Esophagus (tissue), 2 donors: Measurements from ENCODE around the gene RSPH1. TPM values are rescaled to one million over a fixed set of nuclear protein-coding genes. Genes with fewer than 3 reads are reported as not detected.
A peak's percentile ranks its signal among the peaks of the same experiment; 100 is the strongest.

Source experiments
- H3K27ac ChIP-seq, 2 donors: one replicate each; pipeline ENCODE4 v1.5.1; 2013; ENCODE audit warnings: low read depth in 2 of 2, mild to moderate bottlenecking in 2 of 2, inconsistent platforms in 1 of 2, low read length in 1 of 2, moderate library complexity in 1 of 2
- H3K27me3 ChIP-seq, 2 donors: one replicate each; pipeline ENCODE4 v1.6.1; 2013; ENCODE audit warnings: low read length in 2 of 2, control low read depth in 1 of 2, mild to moderate bottlenecking in 1 of 2; ENCODE audit not compliant: insufficient read depth in 2 of 2, control insufficient read depth in 1 of 2
- H3K36me3 ChIP-seq, 2 donors: one replicate each; pipeline ENCODE4 v1.6.1; 2013; ENCODE audit warnings: low read length in 1 of 2; ENCODE audit not compliant: control insufficient read depth in 2 of 2, insufficient read depth in 2 of 2
- H3K4me1 ChIP-seq, 2 donors: one replicate each; pipeline ENCODE4 v1.6.1; 2013; ENCODE audit warnings: low read length in 1 of 2; ENCODE audit not compliant: control insufficient read depth in 2 of 2, insufficient read depth in 2 of 2
- H3K4me3 ChIP-seq, 2 donors: one replicate each; pipeline ENCODE4 v1.5.1; 2013; ENCODE audit warnings: low read length in 2 of 2, mild to moderate bottlenecking in 2 of 2, low read depth in 1 of 2, moderate library complexity in 1 of 2
- H3K9me3 ChIP-seq, 2 donors: one replicate each; pipeline ENCODE4 v1.6.1; 2013; ENCODE audit warnings: mild to moderate bottlenecking in 2 of 2, low read depth in 1 of 2, low read length in 1 of 2, moderate library complexity in 1 of 2; ENCODE audit not compliant: control insufficient read depth in 2 of 2, insufficient read depth in 1 of 2
- WGBS, 2 donors: extraction: QIAGEN DNeasy Blood & Tissue Kit; methylation state at CpG; one replicate each; pipeline ENCODE4 v1.1.7; 2013; 5-methylcytosine and 5-hydroxymethylcytosine counted together
- polyA plus RNA-seq, 2 donors: library from polyadenylated mRNA; stranded (reverse); fragments of 200-250 nt; gene quantifications; one replicate each; pipeline ENCODE4 v1.2.3, GENCODE V29; 2013
- donor health status: healthy with polysubstance abuse.
- donor health status: Bipolar disorder and iron deficiency.

RSPH1 gene
- polyA plus RNA-seq, 2 donors = 0.20 to 0.53 TPM

- H3K9me3 ChIP-seq = no peaks in the 10 kb centered on the region
- H3K36me3 ChIP-seq = peaks cover 4 to 20% of the 10 kb centered on the region in 2 donors
- no peak overlapping the region for H3K4me3 ChIP-seq
- WGBS, 2 donors = 92 to 95% methylated on average over 13 of the region's 13 CpGs
- H3K27me3 ChIP-seq = no peaks in the 10 kb centered on the region
- H3K27ac ChIP-seq = no peak overlapping the region
- peaks cover 4 to 6% of the 10 kb centered on the region in 2 donors for H3K4me1 ChIP-seq
These were observed 37.4 kb upstream of the RSPH1 start for GRCh38 chr21:42533306-42533962.

DNA sequence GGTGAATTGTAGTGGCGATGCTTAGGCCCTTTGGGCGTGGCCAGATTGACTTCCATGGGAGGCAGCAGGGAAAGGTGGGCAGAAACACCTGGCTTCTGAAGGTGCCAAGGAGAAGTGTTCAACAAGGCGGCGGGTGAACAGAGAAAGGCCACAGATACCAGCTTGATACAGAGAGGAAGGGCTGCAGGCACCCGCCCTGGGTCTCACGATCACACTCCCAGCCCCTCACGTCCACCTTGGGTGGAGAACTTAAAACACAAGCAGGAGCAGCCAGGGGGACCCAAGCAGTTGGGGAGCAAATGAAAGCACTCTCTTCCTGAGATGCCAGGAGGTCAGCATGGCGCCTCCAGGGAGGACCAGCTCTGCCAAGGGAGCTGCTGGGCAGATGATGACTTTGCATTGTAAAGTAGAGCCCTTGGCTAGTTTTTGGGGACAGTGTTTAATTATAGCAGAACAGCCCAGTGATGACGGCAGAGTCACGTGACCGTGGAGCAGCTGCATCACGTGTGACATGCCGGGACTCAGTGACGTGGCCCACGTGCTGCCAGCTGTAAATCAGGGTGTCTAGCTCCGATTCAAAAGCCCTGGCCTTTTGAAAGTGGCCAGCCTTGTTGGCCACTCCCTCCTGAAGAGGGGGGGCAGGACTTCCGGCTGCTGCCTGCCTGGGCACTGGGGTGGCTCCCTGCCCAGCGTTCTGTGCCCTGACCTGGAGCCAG, 36.6 kb upstream of the RSPH1 start:
- no peak overlapping the region for H3K4me3 ChIP-seq
- H3K4me1 ChIP-seq = peaks cover 4 to 6% of the 10 kb centered on the region in 2 donors
- H3K27ac ChIP-seq = no peak overlapping the region

DNA sequence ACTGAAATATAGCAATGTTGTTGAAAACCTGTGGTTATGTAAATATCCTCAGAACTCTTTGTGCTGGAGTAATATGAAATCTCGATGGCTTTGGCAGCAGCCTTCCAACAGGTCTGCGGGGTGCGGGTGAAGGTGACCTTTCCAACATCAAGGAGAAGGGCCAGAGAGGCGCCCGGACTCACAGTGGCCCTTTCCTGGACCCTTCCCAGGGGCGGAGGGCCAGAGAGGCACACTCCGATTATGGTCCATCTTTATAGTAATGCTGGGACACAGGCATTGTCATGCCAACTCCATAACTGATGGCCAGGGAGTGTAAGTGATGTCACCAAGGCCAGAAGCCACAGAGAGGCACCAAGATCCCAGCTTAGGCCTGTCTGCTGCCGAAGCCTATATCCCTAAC, 35.7 kb upstream of the RSPH1 start:
- peaks cover 4 to 20% of the 10 kb centered on the region in 2 donors for H3K36me3 ChIP-seq
- no peaks in the 10 kb centered on the region for H3K9me3 ChIP-seq
- WGBS, 2 donors = 90 to 91% methylated on average over 8 of the region's 8 CpGs
- no peaks in the 10 kb centered on the region for H3K27me3 ChIP-seq
- no peak overlapping the region for H3K27ac ChIP-seq
- H3K4me1 ChIP-seq = peaks cover 4 to 6% of the 10 kb centered on the region in 2 donors
- H3K4me3 ChIP-seq = no peak overlapping the region

More for the DNA sequence above, 36.6 kb upstream of the RSPH1 start:
- H3K9me3 ChIP-seq = no peaks in the 10 kb centered on the region
- WGBS, 2 donors = 74 to 77% methylated on average over 18 of the region's 18 CpGs
- H3K36me3 ChIP-seq = peaks cover 4 to 20% of the 10 kb centered on the region in 2 donors
- H3K27me3 ChIP-seq = no peaks in the 10 kb centered on the region

DNA sequence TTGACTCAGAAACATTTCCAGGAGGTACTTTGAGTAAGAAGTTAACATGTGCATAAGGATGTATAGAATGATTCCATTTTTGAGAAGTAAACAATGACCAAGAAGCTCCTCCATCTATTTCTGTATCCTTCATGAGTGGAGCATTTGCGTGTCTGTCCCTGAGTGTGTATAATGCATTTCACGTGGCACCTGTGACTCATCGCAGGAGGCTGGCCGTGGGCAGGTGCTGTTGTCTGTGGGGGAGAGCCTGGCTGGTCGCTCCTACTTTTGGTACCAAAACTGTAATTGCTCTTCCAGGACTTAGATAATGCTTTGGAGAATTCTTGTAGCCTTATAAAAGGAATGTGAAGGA, 34.1 kb upstream of the RSPH1 start:
- no peaks in the 10 kb centered on the region for H3K9me3 ChIP-seq
- H3K27ac ChIP-seq = no peak overlapping the region
- H3K27me3 ChIP-seq = no peaks in the 10 kb centered on the region
- no peak overlapping the region for H3K4me3 ChIP-seq
- peaks cover 4 to 6% of the 10 kb centered on the region in 2 donors for H3K4me1 ChIP-seq
- H3K36me3 ChIP-seq = peaks cover 4 to 16% of the 10 kb centered on the region in 2 donors
- WGBS, 2 donors = 79% methylated on average over 5 of the region's 5 CpGs

GRCh38 chr21:42527489-42528158, 31.6 kb upstream of the RSPH1 start:
- Histone ChIP-seq H3K4me1 (peaks cover 4 to 5% of the 10 kb centered on the region in 2 donors), H3K4me3 (no peak overlapping the region), H3K27ac (peak overlapping the region; percentile 15 to 30), H3K27me3 (no peaks in the 10 kb centered on the region), H3K9me3 (no peaks in the 10 kb centered on the region), H3K36me3 (peaks cover 0 to 12% of the 10 kb centered on the region in 2 donors)
- WGBS, 2 donors = 57 to 63% methylated on average over 13 of the region's 13 CpGs

DNA sequence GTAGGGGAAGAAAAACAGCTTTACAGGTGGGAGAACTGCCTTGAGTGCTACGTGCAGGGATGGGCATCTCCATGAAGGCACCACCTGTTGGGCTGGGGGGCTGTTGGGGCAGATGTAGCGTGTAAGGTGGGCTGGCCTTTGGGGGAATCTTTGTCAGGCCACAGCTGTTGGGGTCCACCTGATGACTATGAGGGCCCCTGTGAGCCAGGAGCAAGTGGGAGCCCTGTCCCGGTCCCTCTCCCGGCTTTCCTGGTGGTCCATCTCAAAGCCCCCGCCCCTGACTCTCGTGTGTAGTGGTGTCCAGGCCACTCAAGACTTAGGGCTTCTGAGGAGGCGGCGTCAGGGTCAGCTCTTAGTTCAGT, 31.1 kb upstream of the RSPH1 start:
- peaks cover 2 to 5% of the 10 kb centered on the region in 2 donors for H3K4me1 ChIP-seq
- H3K4me3 ChIP-seq = no peak overlapping the region
- no peaks in the 10 kb centered on the region for H3K27me3 ChIP-seq
- no peaks in the 10 kb centered on the region for H3K9me3 ChIP-seq
- whole genome bisulfite sequencing, 2 donors = 89 to 95% methylated on average over 8 of the region's 8 CpGs
- peak overlapping the region in 1 of 2 donors; percentile 30 for H3K27ac ChIP-seq
- H3K36me3 ChIP-seq = peaks cover 0 to 16% of the 10 kb centered on the region in 2 donors

DNA sequence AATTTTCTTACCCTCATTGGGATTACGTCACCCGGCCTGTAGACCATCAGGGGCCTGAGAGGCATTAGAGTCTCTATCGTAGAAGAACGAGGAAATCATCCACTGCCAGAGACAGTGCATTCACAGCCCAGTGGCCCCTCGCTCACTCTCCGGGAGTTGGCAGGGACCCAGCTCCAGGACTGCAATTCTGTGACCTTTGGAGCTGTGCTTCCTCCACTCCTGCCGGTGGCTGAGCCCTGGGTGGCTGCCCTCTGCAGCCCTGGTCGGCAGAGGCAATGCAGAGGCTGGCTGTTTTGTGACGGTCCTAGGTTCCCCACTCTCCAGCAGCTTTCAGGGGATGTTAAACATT, 30.3 kb upstream of the RSPH1 start:
- Histone ChIP-seq H3K27me3 (no peaks in the 10 kb centered on the region), H3K4me3 (no peak overlapping the region), H3K36me3 (peaks cover 0 to 13% of the 10 kb centered on the region in 2 donors), H3K4me1 (peaks cover 2 to 5% of the 10 kb centered on the region in 2 donors), H3K9me3 (no peaks in the 10 kb centered on the region), H3K27ac (peak overlapping the region in 1 of 2 donors; percentile 13)
- WGBS, 2 donors = 51 to 76% methylated on average over 9 of the region's 9 CpGs

DNA sequence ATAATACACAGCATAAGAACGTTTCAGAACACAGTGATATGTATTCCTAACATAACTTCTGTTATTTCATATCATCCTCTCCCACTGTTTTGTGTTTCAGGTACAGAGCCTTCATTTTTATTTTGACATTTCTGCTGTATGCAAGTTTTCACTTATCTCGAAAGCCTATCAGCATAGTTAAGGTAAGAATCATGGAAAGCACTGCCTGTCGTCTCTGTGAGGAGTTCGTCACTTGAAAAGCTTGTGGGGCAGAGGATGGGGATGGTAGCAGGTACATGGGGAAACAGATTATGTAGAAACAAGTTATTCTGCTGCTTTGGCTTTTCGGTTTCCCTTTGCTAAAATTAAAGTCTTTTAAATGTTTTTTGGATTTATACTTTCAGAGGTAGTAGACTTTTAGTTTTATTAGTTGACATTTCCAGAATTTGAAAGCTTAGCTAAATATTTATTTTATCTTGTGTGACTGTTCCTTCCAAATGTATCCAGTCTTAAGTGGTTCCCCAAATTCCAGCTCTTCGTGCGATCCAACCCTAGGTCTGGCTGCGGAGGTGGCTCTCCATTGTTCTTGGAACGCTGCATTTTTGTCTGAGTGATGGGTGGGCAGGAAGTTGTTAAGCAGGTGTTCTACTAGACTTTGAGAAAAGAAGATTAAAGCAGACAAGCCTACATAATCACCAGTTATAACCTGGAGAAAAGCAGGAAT, 29.8 kb upstream of the RSPH1 start:
- Histone ChIP-seq H3K4me3 (no peak overlapping the region), H3K27ac (no peak overlapping the region), H3K36me3 (peaks cover 0 to 16% of the 10 kb centered on the region in 2 donors), H3K9me3 (no peaks in the 10 kb centered on the region), H3K4me1 (peaks cover 2 to 5% of the 10 kb centered on the region in 2 donors), H3K27me3 (no peaks in the 10 kb centered on the region)
- WGBS, 2 donors = 67 to 75% methylated on average over 9 of the region's 9 CpGs

DNA sequence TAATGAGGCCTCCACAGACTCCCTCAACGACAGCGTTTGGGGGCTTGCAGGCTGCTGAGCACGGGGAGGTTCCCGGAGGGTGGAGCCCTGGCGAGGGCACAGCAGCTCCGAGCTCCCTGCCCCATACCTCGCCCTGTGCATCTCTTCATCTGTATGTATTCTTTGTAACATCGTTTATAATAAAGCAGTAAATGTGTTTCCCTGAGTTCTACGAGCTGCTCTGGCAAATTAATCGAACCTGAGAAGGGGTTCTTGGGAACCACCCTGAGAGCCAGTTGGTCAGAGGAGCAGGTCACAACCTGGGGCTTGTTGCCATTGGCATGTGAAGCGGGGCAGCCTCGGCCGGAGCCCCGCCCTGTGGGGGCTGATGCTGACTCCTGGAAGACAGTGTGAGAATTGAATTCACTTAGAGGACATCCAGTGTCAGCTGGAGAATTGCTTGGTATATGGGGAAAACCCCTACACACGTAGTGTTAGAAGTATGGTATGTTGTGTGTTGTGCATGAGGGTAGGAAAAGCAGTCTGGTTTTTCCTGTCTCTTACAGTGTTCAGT, 29.1 kb upstream of the RSPH1 start:
- H3K27me3 ChIP-seq = no peaks in the 10 kb centered on the region

More for the DNA sequence above, 29.1 kb upstream of the RSPH1 start:
- Histone ChIP-seq H3K36me3 (peaks cover 0 to 19% of the 10 kb centered on the region in 2 donors), H3K9me3 (no peaks in the 10 kb centered on the region), H3K27ac (peak overlapping the region; percentile 60 to 84), H3K4me3 (no peak overlapping the region), H3K4me1 (peaks cover 2% of the 10 kb centered on the region in 2 donors)
- 27 to 30% methylated on average over 15 of the region's 15 CpGs for WGBS, 2 donors
